DOHH2 (cell line): Measurements from ENCODE around the gene RAE1.

Experiments
- CTCF ChIP-seq: fragments of 200-600 bp; sonication (generic); IDR thresholded peaks from one replicate; pipeline ENCODE4 v1.5.1; 2014; ENCODE audit warnings: antibody characterized with exemption, mild to moderate bottlenecking, low read depth, low read length; ENCODE audit not compliant: poor library complexity, severe bottlenecking
- EZH2phosphoT487 ChIP-seq: fragments of 200-600 bp; sonication (generic); IDR thresholded peaks from 2 replicates; pipeline ENCODE4 v1.6.1; 2017; ENCODE audit warnings: borderline replicate concordance, mild to moderate bottlenecking, antibody characterized with exemption, low read length, moderate library complexity, mixed read lengths

DNA sequence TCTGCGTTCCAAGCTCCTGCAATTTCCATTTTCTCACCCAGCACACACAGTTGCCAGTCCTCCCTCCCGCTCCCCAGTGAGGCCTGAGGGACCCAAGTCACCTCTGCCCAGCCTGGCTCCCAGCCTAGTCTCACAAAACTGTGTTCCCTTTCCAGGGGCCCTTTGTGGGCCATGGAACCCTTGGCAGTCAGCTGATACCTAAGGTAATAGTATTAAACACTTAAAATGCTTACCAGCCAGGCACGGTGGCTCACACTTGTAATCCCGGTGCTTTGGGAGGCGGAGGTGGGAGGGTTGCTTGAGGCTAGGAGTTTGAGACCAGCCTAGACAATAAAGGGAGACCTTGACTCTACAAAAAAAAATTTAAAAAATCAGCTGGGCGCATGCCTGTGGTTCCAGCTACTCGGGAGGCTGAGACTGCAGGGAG lies 36.9 kb downstream of the RAE1 start:
- TF ChIP-seq CTCF = no peak
- TF ChIP-seq EZH2phosphoT487 = no peak
